HG03432 (cell line): ENCODE results near the gene PRKACA.

ENCODE experiments used
- ATAC-seq: cut with Tn5 transposase; IDR thresholded peaks from one replicate; pipeline ENCODE4 v1.9.1; 2021; ENCODE audit warnings: mild to moderate bottlenecking, moderate library complexity; ENCODE audit not compliant: unreplicated experiment

The PRKACA gene

DNA sequence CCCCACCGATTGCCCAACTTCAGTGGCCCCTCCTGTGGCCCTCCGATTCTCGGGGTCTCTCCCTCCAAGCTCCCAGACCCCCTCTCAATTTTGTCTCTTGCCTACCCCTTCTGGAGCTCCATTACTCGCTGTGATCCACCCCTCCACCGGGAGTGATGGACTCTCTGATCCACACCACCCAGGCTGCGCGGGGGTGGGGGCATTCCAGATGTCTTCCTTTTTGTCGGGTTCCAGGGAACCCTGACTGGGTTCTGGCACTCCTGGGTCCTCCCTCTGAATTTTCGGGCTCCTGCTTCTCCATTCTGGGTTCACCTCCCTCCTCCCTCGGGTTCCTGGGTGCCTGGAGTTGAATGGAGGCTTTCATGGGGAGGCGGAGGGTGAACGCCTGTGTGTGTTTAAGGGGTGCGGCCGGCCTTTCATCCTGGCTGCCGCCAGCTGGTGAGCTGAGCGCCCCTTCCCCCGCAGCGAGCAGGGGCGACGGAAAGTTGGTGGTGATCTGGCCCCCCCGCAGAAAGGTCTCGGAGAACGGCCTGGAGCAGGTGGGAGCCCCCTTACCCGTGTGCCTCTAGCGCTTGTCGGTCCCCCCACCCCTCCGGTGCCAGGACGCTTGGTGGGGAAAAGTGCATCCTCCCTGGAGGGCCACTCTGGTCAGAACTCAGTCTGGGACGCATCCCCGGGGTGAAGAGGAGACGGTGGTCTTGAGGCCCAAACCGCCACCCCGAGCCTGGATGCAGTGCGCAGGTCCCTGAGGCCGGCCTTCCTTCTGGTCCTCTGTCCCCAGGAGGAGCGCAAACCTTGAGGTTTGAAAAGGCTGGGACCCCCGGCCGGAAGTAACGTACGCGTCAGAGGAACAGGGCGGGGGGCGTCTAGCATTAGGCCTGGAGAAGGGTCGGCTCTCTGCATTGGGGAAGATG lies 43.4 kb downstream of the PRKACA start:
- ATAC-seq, result no peak

DNA sequence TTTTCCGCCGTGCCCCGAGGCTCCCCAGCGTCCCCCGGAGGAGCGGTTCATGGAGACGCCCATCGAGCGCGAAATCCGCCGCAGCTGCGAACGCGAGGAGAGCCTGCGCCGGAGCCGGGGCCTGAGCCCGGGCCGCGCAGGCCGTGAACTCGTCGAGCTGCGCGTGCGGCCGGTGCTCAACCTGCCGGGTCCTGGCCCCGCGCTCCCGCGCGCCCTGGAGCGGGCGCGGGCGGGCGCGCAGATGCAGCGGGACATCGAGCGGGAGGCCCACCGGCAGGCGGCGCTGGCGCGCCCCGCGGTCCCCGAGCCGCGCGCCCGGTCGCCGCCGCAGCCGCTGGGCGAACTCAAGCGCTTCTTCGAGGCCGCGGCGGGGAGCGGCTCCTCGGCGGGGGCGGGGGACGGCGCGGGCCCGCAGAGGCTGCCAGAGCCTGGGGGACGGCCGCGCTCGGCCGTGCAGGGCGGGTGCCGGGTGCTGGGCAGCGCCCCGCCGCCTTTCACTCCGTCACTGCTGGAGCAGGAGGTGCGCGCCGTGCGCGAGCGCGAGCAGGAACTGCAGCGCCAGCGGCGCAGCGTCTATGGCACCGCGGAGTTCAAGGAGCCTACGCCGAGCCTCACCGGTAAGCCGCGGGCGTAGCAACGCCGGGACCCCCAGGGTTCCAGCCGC lies 44.2 kb downstream of the PRKACA start:
- ATAC-seq, result peak; percentile 59

DNA sequence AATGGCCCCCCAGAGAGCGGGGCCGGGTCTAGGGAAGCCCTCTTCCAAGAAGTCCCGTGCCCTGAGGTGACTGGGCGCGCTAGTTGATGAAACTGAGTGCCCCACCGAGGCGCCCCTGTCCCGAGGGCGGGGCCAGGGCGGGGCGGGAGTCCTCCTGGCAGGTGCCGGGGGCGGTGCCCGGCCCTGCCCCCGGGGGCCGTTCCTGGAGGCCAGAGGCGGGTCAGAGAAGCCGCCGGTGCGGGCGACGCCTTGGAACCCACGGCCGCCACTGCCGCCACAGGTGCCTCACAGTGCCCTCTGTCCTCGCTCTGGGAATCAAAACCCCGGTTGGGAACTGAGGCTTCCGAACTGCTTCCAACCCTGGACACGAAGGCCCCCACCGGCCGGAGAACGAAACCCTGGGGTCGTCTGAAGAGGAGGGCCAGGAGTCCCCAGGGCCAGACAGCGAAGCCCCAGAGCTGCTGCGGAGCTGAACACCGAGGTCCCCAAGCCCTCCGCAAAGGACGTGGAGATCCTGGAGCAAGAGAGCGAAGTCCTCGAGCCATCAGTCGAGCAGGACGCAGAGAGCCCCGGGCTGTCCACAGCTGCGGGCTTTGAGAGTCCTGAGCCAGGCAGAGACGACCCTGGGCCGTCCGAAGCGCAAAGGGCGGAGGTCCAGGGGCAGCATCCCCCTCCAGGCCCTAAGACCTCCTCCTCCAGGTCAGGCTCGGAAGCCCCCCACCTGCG lies 44.9 kb downstream of the PRKACA start, which contains the start of gene MISP3:
MISP3 (plus strand) TSS at position 252 of the 726 bp plus-strand sequence. CDS start 524 bp downstream, outside the sequence.
- peak; percentile 24 for ATAC-seq

DNA sequence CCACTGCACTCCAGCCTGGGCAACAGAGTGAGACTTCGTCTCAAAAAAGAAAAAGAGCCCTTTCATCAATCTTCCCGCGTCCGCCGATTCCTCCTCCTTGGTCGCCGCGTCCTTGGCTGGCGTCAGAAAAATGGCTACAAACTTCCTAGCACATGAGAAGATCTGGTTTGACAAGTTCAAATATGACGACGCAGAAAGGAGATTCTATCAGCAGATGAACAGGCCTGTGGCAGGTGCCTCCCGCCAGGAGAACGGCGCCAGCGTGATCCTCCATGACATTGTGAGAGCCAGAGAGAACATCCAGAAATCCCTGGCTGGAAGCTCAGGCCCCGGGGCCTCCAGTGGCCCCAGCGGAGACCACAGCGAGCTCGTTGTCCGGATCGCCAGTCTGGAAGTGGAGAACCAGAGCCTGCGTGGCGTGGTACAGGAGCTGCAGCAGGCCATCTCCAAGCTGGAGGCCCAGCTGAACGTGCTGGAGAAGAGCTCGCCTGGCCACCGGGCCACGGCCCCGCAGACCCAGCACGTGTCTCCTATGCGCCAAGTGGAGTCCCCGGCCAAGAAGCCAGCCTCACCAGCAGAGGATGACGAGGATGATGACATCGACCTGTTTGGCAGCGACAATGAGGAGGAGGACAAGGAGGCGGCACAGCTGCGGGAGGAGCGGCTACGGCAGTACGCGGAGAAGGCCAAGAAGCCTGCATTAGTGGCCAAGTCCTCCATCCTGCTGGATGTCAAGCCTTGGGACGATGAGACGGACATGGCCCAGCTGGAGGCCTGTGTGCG lies 47.1 kb downstream of the PRKACA start:
- ATAC-seq, result no peak

DNA sequence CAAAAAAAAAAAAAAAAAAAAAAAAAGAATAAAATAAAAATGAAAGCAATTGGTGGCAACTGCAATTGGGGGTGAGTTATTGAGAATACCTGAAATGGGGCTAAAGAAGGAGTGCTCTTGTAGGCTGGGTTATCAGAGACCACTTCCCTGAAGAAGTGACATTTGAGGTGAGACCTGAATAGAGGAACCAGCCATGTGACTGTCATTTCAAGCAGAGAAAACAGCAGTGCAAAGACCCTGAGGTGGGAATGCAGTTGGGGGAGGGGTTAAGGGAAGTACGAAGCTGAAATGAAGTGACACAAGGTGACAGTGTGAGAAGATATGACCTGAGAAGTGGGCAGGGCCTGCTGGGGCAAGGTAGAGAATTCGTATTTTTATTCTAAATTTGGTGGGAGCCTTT lies 51.4 kb downstream of the PRKACA start:
- no peak for ATAC-seq

DNA sequence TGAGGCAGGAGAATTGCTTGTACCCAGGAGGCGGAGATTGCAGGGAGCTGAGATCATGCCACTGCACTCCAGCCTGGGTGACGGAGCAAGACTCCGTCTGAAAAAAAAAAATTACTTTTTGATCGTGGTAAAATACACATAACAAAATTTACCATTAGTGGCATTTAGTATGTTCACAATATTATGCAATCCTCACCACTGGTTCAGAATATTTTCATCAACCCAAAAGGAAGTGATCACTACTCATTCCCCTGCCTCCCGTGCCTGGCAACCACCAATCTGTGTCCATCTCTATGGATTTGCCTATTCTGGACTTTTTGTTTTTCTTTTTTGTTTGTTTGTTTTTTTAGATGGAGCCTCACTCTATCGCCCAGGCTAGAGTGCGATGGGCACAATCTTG lies 54.5 kb downstream of the PRKACA start:
- ATAC-seq, result no peak

DNA sequence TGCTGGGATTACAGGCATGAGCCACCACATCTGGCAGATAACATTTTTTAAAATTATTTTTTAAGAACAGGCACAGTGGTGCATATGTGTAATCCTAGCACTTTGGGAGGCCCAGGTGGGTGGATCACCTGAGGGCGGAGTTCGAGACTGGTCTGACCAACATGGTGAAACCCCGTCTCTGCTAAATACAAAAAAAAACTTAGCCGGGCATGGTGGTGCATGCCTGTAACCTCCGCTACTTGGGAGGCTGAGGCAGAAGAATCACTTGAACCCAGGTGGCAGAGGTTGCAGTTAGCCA lies 55.1 kb downstream of the PRKACA start:
- no peak for ATAC-seq

DNA sequence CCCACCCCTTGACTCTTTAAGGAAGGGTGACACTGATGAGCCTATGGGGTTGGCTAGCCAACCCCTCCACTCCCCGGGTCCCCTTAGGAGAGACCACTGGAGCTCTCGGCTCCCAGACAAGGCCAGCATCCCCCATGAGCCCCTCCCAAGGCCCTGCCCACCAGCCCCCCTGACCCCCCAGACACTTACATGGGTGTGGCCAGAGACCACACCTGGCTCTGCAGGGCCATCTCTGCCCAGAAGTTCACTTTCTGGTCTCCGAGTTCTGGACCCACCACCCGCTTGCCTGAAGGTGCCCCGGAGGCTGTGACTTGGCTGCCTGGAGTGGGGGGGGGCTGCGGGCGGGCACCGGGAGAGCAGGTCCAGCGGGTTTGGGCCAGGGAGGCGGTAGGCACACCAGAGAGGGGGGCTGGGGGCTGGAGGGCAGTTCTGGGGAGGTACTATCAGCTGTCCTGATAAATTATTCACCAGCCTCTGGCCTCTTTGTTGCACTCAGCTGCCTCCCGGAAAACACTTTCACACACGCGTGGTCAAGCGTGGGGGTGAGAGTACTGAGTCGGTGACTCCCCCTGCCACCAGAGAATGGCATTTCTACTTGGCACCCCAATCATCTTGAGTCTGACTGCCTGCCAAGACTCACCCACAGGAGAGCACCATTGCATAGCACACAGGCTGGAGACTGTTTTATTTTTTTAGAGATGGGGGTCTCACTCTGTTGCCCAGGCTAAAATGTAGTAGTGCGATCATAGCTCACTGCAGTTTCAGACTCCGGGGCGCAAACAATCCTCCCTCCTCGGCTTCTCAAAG lies 55.6 kb downstream of the PRKACA start, which contains the start of gene PALM3:
PALM3 (minus strand) TSS at position 326 of the 807 bp plus-strand sequence; CDS start at position 230, 96 bp downstream.
- no peak for ATAC-seq

DNA sequence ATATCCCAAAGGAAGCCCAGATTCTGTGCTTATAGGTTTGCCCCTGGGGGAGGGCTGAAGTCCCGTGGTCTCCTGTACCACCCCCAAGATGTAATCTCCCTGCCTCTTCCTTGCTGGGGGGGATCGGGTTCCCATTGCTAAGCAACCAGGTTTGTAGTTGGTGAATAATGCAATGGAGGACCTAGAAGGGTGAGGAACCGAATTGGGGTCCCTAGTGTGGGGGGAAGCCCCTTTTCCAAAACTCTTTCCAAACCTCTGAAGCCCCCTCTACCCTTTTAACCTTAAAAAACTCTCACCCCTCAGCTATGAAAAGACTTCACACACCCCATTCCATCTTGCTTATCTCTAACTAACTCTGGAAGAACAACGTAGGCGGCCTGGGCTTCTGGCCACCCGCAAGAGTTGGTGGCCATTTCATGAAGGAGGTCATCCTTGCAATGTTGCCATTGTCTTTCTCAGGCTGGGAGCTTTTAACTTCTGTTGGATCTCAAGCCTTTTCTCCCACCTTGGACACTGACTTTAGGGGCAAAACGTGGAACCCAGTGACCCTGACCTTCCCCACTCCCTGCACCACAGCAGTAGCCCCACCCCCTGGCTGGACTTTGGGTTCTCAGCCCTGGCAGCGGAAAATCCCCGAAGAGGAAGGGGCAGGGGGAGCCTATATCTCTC lies 56.3 kb downstream of the PRKACA start:
- ATAC-seq, result no peak

DNA sequence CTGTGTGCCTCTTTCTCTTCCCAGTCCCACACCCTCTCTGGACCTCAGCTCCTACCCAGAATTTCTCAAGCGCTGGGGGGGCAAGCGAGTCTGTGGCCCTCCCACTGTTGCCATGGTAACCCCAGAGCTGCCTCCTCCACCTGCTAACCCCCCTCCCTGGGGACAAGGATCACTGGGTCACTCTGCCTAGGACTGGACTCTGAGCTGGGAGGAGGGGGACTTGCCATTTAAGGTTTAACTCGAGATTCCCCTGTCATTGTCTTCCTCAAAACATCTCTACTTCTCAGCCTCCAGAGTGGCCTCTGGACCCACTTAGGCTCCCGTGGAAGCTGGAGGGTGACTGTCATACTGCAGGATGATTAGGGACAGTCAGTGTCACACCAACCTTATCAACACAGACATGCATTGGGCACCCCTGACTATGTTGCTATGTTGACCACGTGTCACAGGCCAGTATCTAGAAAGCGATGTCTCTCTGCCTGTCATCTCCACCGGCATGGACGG lies 57.9 kb downstream of the PRKACA start:
- ATAC-seq, result no peak

DNA sequence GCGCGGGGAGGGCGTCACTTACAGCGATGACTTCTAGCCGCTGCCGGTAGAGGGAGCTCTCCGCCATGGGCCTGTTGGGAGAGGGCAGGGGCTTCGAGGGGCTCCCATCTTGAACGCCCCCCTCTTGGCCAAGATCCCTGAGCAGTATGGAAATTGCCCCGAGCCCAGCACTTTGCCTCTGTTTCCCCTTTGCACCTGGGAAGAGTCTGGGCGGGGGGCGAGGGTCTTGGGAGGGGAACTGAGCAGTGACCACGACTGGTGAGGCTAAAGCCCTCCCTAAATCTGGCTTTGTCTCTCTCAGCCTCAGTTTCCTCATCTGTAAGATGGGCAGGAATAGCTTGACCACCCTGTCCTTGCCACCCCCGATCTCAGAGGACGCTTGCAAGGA lies 58.5 kb downstream of the PRKACA start:
- no peak for ATAC-seq

DNA sequence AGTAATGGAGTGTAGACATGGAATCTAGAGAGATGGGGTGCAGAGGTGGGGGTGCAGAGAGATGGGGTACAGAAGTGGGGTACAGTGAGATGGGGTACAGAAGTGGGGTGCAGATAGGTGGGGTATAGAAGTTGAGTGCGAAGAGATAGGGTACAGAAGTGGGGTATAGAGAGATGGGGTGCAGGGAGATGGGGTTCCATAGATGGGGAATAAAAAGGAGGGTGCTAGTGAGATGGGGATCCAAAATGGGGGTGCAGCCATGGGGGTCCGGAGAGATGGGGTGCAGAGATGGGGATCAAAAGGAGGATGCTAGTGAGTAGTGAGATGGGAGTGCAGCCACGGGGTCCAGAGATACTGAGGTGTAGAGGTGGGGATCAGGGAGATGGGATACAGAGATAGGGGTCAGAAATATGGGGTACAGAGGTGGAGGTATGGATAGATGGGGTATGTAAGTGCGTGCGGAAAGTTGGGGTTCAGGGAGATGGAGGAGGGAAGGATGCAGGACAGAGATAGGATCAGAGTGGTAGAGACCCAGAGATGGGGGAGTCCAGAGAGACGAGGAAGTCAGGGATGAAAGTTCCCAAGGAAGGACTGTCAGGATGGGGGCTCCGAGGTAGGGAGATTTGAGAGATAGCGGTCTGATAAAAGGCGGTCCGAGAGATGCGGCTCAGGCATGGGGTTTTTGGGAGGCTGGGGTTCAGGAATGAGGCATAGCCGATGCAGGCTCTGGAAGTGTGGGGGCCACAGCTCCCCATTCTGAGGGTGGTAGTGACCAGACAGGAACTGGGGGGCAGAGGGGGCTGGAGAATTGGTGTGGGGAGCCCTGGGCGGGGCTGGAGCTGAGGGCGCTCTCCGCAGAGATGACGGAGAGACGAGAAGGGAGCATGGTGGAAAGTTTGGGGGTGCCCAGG lies 59.1 kb downstream of the PRKACA start:
- ATAC-seq, result no peak

DNA sequence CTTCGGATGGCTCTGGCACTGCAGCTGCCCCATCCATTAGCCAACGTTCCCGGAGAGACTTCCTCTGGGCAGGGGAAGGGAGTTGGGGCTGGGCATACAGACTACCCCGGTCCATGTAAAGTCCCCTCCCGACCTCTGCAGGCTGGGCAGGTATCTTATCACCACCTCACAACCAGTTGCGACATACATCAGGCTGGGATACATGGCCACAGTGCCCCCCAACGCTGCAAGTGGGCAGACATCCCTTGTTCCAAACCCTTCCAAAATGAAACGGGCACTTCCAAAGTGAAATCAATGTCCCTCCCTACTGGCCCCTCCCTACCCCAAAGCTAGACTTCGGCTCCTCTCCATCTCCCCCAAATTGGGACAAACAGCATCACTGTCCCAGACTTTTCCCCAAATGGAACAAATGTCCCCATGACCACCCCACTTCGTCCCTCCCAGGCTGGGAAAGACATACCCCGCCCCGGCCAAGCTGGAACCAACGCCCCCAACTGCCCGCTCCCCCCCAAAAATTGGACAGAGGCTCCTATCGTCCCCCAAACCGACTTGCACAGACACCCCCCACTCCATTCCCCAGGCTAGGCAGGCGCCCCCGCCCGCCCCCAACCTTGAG lies 60.7 kb downstream of the PRKACA start:
- no peak for ATAC-seq

DNA sequence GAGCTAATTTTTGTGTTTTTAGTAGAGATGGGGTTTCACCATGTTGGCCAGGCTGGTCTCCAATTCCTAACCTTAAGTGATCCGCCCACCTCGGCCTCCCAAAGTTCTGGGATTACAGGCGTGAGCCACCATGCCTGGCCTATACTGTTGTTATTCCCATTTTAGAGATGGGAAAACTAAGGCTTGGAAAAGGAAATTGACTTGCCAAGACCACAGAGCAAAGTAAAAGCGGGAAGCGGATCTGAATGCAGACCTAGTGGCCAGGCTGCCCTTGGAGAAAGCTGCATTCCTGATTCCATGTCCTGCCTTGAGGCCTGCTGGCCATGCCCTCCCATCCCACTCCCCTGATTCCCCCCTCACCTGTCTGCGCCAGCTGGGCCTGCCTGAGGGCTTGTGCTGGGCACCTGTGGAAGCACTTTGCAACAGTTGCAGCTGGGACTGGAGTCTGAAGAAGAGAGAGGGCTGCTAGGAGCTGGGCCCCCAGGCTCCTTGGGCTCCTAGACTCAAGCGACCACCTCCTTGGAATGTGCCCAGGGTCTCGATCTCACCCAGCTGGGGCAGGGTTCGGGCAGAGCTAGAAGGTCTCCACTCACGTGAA lies 61.4 kb downstream of the PRKACA start:
- ATAC-seq, result no peak

DNA sequence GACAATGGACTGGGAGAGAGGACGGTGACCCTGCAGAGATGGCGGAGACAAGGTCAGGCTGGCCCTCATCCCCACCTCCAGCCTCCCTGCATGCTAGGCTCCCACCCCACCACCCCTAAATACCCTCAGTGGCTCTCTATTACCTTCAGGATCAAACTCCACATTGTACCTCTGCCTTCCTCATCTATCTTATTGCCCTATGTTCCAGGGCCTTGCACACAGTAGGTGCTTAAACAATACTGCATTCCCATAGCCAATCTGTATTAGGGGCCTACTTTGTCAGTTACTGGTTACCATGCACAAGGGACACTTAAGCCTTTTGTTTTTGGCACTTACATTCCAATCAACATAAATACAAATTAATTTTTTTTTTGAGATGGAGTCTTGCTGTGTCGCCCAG lies 62.2 kb downstream of the PRKACA start:
- ATAC-seq, result no peak

DNA sequence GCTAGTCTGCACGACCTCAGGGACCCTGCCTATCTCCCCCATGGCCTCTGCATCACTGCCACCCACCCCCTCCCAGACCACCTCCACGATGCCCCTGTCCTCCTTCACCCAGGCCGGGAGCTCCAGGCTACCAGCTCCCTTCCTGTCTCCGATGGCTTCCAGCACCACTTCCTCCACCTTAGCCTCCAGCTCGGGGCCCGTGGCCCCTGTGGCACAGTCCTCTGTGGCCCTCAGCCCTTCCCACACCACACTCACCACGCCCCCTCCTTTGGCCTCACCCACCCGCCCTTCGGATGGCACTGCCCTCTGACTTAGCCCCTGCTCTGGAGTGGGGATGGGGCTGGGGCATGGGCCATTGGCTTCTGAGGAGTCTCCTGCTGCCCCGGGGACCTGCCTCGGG lies 62.8 kb downstream of the PRKACA start:
- ATAC-seq, result no peak

DNA sequence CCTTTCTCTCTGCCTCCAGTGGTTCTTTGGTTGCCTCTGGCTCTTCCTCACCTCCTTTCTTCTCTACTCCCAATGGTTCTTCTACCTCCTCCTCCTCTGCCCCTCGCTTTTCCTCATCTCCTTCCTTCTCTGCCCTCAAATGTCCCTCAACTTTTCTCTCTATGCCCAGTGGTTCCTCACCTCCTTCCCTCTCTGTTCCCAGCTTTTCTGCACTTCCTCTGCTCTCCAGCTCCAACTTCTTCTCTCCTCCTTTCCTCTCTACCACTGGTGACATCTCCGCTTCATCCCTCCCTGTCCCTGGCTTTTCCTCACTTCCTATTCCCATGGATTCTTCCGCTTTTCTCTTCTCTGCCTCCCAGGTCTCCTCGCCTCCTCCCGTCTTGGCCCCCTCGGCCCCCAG lies 63.5 kb downstream of the PRKACA start:
- ATAC-seq, result no peak
